ENCODE data around the gene FADS6.

GRCh38 chr17:74871356-74872076 lies 21.9 kb downstream of the FADS6 start:
- TF ChIP-seq CTCF (IDR thresholded peaks at IDR 0.05) (no peak), POLR2A (IDR thresholded peaks at IDR 0.05) (no peak)
